HUES64 (cell line): ENCODE measurements around the gene SMYD2.
"Not testable (repeated sequence)": the region's sequence is repeated elsewhere in the genome, so short reads cannot be mapped to it uniquely, and the experiment has no call there.

ENCODE experiments used
- H3K27ac ChIP-seq: 2 replicates; pipeline ENCODE4 v1.7.0; 2013; ENCODE audit warnings: low read depth, low read length, inconsistent platforms
- H3K27me3 ChIP-seq: 2 replicates; pipeline ENCODE4 v1.6.1; 2013; ENCODE audit warnings: mild to moderate bottlenecking, low read length; ENCODE audit not compliant: insufficient read depth
- H3K36me3 ChIP-seq: 2 replicates; pipeline ENCODE4 v1.6.1; 2013; ENCODE audit warnings: mild to moderate bottlenecking, low read length; ENCODE audit not compliant: insufficient read depth
- H3K4me1 ChIP-seq: 2 replicates; pipeline ENCODE4 v1.6.1; 2013; ENCODE audit warnings: mild to moderate bottlenecking, low read length, moderate library complexity; ENCODE audit not compliant: insufficient read depth
- H3K4me3 ChIP-seq: 2 replicates; pipeline ENCODE4 v1.5.1; 2013; ENCODE audit warnings: mild to moderate bottlenecking, low read length, moderate library complexity
- H3K9ac ChIP-seq: 2 replicates; pipeline ENCODE4 v1.6.1; 2013; ENCODE audit warnings: mild to moderate bottlenecking, low read depth, low read length
- H3K9me3 ChIP-seq: 2 replicates; pipeline ENCODE4 v1.6.1; 2013; ENCODE audit warnings: low read depth, low read length; ENCODE audit not compliant: insufficient read depth
- WGBS: fragments of 150-250, 120-280 bp; methylation state at CpG from one replicate; pipeline ENCODE4 v1.1.7; 2013; ENCODE audit warnings: missing lambda C conversion rate; 5-methylcytosine and 5-hydroxymethylcytosine counted together

SMYD2 gene

GRCh38 chr1:214275700-214276099 is 5.3 kb upstream of the SMYD2 start:
- not testable (repeated sequence) for H3K36me3 ChIP-seq, H3K9ac ChIP-seq, H3K4me3 ChIP-seq, H3K27ac ChIP-seq, H3K9me3 ChIP-seq
- Histone ChIP-seq H3K27me3 (peaks cover 21% of the 10 kb centered on the region), H3K4me1 (peaks cover 16% of the 10 kb centered on the region)
- 90% methylated on average over 4 of the region's 4 CpGs for WGBS

DNA sequence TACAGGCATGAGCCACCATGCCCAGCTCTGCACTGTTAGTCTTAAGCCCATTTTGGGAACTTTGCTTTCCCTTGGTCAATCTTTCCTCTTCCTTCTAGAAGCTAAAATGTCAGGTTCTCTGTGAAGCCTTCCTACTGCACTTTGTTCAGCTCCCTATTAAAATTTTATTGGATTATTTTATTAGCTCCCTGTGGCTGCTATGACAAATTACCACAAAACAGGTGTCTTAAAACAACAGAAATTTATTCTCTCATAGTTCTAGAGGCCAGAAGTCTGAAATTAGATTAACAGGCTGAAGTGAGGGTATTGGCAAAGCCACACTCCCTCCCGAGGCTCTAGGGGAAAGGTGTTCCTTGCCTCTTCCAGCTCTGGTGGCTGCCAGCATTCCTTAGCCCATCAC is 4.2 kb upstream of the SMYD2 start:
- no peak overlapping the region for H3K9ac ChIP-seq
- peaks cover 12% of the 10 kb centered on the region for H3K4me1 ChIP-seq
- no peak overlapping the region for H3K27ac ChIP-seq
- H3K27me3 ChIP-seq: peaks cover 24% of the 10 kb centered on the region
- H3K36me3 ChIP-seq: no peaks in the 10 kb centered on the region
- H3K4me3 ChIP-seq: no peak overlapping the region
- 84% methylated on average over 1 of the region's 1 CpG for WGBS
- no peaks in the 10 kb centered on the region for H3K9me3 ChIP-seq

DNA sequence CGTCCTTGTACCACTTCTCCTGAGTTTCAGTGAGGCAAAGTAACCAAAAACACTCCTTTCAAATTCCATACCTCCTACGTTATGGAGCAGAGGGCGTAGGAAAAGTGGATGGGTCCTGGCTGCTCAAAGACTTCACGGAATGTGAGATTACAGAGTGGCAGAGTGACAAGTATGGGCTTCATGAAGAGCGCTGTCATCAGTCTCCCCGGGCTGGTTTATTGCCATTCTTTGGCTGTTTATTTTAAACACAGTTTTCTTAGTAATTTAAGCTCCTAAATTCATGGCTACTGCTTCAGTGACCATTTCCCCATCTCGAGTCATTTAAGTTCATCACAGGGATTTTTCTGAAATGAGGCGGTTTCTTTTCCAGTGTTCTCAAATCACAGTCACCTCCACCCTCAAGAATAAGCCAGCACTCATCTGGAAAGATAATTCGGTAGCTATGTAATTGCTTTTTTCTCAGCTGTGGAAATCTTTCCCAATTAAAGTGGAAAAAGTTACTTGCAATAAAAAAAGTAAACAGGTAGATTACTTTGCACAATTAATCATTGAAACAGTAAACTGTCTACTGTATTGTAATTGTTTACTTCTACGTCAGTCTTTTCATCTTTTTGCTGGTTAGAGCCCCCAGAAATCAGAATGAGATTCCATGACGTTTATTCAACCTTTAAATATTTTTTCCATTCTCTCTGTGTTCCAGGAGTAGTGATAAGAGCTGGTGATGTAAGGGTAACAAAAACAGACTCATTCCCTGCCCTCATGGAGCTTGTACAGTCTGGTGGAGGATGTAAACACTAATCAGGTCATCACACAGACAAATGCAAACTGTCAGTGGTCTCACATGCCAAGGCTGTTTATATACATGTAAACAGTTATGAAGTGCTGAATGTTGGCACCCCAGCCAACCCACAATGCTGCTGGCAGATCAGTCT is 3.0 kb upstream of the SMYD2 start:
- WGBS: 63% methylated on average over 8 of the region's 11 CpGs
- Histone ChIP-seq H3K27me3 (peaks cover 36% of the 10 kb centered on the region), H3K27ac (no peak overlapping the region)

DNA sequence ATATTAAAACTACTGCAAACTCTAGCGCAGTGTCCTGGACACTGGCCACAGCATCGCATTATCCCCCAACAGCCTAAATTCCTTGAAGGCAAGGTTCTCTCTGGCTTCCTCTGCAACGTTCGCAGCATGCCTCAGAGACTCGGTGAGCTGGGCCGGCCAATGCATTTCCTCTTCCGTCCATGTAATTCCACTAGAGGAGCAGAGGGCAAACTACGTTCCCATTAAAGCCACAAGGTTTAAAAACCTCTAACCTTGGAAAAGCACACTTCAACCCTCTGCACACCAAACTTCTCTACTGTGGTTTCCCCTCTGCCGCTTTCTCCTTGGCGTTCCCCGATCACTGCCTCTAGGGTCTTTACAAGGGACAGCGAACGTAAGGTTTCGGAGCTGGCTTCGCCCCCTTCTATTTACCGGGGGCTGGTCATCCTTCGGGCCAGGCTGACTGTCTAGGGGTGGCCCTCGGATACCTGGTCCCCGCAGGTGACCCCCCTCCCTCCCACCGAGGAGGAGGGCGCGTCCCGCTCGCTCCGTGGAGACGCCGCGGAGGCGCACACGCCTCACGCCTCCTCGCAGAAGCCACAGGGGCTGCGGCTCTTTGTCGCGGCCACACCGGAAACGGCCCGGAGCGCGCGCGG is 456 bp upstream of the SMYD2 start:
- 2% methylated on average over 42 of the region's 42 CpGs for WGBS
- Histone ChIP-seq H3K36me3 (no peaks in the 10 kb centered on the region), H3K27me3 (peaks cover 44% of the 10 kb centered on the region), H3K9me3 (no peaks in the 10 kb centered on the region), H3K4me1 (peaks cover 13% of the 10 kb centered on the region), H3K27ac (peak overlapping the region; percentile 96), H3K4me3 (peak overlapping the region; percentile 80), H3K9ac (peak overlapping the region; percentile 84)

More for the DNA sequence above, 3.0 kb upstream of the SMYD2 start:
- Histone ChIP-seq H3K4me3 (no peak overlapping the region), H3K36me3 (no peaks in the 10 kb centered on the region), H3K9ac (no peak overlapping the region), H3K9me3 (no peaks in the 10 kb centered on the region), H3K4me1 (peaks cover 13% of the 10 kb centered on the region)

DNA sequence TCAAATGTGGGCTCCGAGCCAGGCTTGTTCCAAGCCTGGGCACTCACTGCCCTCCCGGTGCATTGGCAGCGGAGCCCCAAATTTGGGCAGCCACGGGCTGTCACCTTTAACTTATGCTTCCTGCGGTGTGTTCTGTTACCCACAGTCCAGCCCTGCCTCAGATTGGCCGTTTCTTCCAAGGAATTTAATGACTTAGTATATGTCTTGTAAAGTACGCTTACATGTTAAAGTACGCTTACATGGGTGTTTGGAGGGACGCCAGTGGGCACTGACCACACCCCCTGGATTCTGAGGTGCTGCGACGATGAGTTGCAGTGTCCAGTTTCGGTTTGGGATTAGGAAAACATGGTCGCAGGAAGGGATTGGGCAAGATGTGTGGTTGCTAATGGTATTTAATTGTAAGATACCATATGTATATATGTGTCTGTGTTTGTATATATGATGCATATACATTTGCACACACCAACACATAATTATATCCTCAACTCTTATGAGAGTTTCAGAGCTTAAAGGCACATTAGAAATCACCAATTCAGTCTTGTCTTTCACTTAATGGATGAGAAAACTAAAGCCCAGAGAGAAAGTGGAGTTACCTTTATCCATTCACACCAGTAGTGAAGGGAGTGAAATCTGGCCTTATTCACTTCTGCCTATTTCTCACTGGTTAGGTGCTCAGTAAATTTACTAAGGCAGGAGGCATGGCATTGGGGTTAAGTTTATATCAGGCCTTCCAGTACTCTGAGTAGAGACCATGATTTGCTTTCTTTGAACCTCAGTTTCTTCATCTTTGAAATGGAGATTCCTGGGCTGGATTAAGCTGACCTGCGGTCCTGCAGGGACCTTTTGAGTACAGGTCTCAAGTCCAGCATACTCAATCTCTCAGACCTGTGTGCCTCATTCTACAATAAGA is 1.0 kb downstream of the SMYD2 start:
- Histone ChIP-seq H3K27me3 (peaks cover 44% of the 10 kb centered on the region), H3K9me3 (no peaks in the 10 kb centered on the region), H3K36me3 (no peaks in the 10 kb centered on the region), H3K9ac (peak overlapping the region; percentile 59; the same call in 1 of the 2 replicates), H3K27ac (peak overlapping the region; percentile 96; the same call in 1 of the 2 replicates), H3K4me1 (peaks cover 13% of the 10 kb centered on the region), H3K4me3 (peak overlapping the region; percentile 80)
- 7% methylated on average over 14 of the region's 14 CpGs for WGBS

- Histone ChIP-seq H3K27ac (no peak overlapping the region), H3K4me1 (peaks cover 14% of the 10 kb centered on the region), H3K36me3 (no peaks in the 10 kb centered on the region), H3K9ac (no peak overlapping the region), H3K4me3 (0 out of 2 replicates have a peak overlapping the region, but pooled peaks have one; percentile 80), H3K9me3 (no peaks in the 10 kb centered on the region), H3K27me3 (peaks cover 46% of the 10 kb centered on the region)
- WGBS: 54% methylated on average over 9 of the region's 9 CpGs
These were observed 1.8 kb downstream of the SMYD2 start for GRCh38 chr1:214282630-214283242.

DNA sequence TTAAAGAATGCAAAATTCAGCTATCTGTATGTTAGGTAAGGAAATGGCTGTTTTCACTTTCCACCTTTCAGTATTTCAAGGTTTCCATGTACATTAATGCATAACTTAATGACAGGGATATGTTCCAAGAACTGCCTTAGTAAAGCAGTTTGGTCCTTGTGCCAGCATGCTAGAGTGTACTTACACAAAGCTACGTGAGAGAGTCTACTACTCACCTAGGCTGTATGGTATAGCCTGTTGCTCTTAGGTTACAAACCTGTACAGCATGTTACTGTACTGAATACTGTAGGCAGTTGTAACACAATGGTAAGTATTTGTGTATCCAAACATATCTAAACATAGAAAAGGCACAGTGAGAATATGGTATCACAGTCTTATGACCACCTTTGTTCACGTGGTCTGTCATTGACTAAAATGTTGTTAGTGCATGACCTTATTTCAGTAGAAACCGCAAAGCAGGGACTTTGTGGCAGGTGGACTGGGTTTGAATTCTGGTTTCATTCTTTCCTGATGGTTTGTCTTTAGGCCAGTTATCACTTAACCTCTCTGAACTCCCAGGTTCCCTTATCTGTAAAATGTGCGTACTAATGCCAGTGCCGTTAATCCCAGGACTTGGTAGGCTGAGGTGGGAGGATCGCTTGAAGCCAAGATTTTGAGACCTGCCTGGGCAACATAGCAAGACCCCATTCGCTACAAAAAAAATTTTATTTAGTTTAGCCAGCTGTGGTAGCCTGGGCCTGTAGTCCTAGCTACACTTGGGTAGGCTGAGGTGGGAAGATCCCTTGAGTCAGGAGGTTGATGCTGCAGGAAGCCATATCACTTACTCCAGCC is 4.9 kb downstream of the SMYD2 start:
- 97% methylated on average over 7 of the region's 7 CpGs for WGBS
- H3K27ac ChIP-seq: no peak overlapping the region

DNA sequence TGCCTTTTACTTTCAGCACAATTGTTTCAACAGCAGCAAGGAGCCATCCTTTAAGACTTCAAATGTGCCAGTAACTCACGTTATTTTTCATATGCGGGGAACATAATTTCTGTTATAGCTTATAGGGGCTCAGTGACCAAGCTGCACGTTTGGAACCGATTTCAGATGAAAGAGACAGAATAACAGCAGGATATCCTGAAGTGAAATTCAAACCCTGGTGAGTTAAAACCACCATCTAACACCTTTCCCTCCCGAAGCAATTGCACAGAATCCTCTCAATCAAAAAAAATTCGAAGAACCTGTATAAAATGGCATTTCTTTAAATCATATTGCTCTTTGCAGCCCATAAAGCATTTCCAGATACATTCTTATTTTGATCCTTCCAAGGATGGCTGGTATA is 6.9 kb downstream of the SMYD2 start:
- H3K36me3 ChIP-seq: no peaks in the 10 kb centered on the region
- no peak overlapping the region for H3K4me3 ChIP-seq
- H3K27me3 ChIP-seq: peaks cover 61% of the 10 kb centered on the region
- no peak overlapping the region for H3K27ac ChIP-seq
- H3K4me1 ChIP-seq: peaks cover 45% of the 10 kb centered on the region
- H3K9me3 ChIP-seq: no peaks in the 10 kb centered on the region
- no peak overlapping the region for H3K9ac ChIP-seq
- 68% methylated on average over 6 of the region's 6 CpGs for WGBS

More for the DNA sequence above, 4.9 kb downstream of the SMYD2 start:
- no peaks in the 10 kb centered on the region for H3K36me3 ChIP-seq
- peaks cover 37% of the 10 kb centered on the region for H3K4me1 ChIP-seq
- no peak overlapping the region for H3K9ac ChIP-seq
- peaks cover 55% of the 10 kb centered on the region for H3K27me3 ChIP-seq
- H3K4me3 ChIP-seq: no peak overlapping the region
- no peaks in the 10 kb centered on the region for H3K9me3 ChIP-seq

DNA sequence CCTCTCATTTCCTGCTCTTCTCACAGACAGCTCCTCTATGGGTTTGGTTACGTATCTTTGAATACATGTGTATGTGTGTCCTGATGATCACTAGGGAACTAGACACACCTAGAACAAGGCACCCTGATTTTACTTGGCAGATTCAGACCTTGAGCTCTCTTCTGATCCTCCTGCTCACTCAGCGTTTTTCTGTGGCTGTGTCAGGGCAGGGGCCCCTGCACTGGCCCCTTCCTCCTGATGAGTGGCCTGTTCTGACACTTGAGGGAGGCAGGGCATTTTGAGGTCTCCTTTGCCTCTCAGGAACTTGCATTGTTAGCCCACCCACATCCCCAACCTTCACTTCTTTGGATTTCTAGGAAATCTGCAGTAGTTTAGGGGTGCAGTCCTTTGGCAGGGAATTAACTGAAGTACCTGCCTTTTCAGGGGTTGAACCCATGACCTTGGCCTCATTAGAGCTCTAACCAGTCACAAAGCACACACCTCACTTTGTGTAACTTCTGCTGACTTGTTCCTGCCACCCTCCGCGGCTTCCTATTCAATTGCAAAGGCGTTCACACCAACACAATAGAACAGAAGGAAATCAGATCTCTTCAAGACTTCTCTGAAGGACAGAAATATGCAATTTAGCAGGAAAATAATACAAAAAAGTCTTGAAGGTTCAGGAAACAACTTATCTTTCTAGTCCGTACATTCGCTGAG is 8.8 kb downstream of the SMYD2 start:
- Histone ChIP-seq H3K27ac (peak overlapping the region; percentile 57; the same call in 1 of the 2 replicates), H3K27me3 (peaks cover 62% of the 10 kb centered on the region), H3K4me3 (peak overlapping the region; percentile 35), H3K9me3 (no peaks in the 10 kb centered on the region), H3K36me3 (no peaks in the 10 kb centered on the region), H3K4me1 (peaks cover 45% of the 10 kb centered on the region), H3K9ac (no peak overlapping the region)
- 2% methylated on average over 6 of the region's 7 CpGs for WGBS
